Sigmoid colon (tissue), 7 donors: Measurements from ENCODE around the gene MYH9. TPM values are rescaled to one million over a fixed set of nuclear protein-coding genes. Genes with fewer than 3 reads are reported as not detected.

Experiments used
- DNase-seq: peaks from one replicate; pipeline ENCODE4 v3.0.0-alpha.2; 2019
- H3K27ac ChIP-seq, 4 donors: fragments of 200-600 bp; sonication (generic); one replicate each; pipeline ENCODE4 v1.5.1; 2016 to 2019; ENCODE audit warnings: mild to moderate bottlenecking in 1 of 4
- H3K27me3 ChIP-seq, 3 donors: fragments of 200-600 bp; sonication (generic); one replicate each; pipeline ENCODE4 v1.5.1; 2019; ENCODE audit warnings: mild to moderate bottlenecking in 1 of 3
- H3K36me3 ChIP-seq, 4 donors: fragments of 200-600 bp; sonication (generic); one replicate each; pipeline ENCODE4 v1.5.1; 2016 to 2019
- H3K4me1 ChIP-seq, 4 donors: fragments of 200-600 bp; sonication (generic); one replicate each; pipeline ENCODE4 v1.5.1; 2017 to 2019
- H3K4me3 ChIP-seq, 4 donors: fragments of 200-600 bp; sonication (generic); one replicate each; pipeline ENCODE4 v1.5.1; 2017 to 2019; ENCODE audit warnings: mild to moderate bottlenecking in 2 of 4, moderate library complexity in 1 of 4
- H3K9me3 ChIP-seq, 4 donors: fragments of 200-600 bp in 3 of 4; sonication (generic) in 3 of 4; one replicate each; pipeline versions ENCODE4 v1.5.1 to v1.6.1; 2013 to 2019
- EP300 ChIP-seq, 4 donors: sonication (generic); formaldehyde crosslinking; IDR thresholded peaks; one replicate each; pipeline ENCODE4 v1.6.1; 2017; ENCODE audit warnings: antibody characterized with exemption in 4 of 4
- POLR2A ChIP-seq, 2 donors: fragments of 450-650 bp; IDR thresholded peaks; one replicate each; pipeline ENCODE4 v1.6.1; 2016; ENCODE audit warnings: antibody characterized with exemption in 2 of 2, mild to moderate bottlenecking in 2 of 2, moderate library complexity in 2 of 2
- POLR2AphosphoS5 ChIP-seq, 4 donors: sonication (generic); formaldehyde crosslinking; IDR thresholded peaks; one replicate each; pipeline ENCODE4 v1.6.1; 2017; ENCODE audit warnings: antibody characterized with exemption in 4 of 4
- WGBS, 2 donors: extraction: QIAGEN DNeasy Blood & Tissue Kit; methylation state at CpG; one replicate each; pipeline ENCODE4 v1.1.7; 2013; 5-methylcytosine and 5-hydroxymethylcytosine counted together
- intact Hi-C: fragments of 100-400 bp; cut with DNase I; formaldehyde crosslinking; loops from one replicate; pipeline ENCODE4 v1.15.1; 2023
- polyA plus RNA-seq, 3 donors: library from polyadenylated mRNA; stranded (reverse); fragments of 200-250 nt; gene quantifications; one replicate each; pipeline ENCODE4 v1.2.3, GENCODE V29; 2013
- total RNA-seq, 4 donors: library from RNA; depleted of rRNA; stranded (reverse); fragments of >200 nt; gene quantifications; one replicate each; pipeline ENCODE4 v1.1.0, GENCODE V29; 2016
- TF ChIP-seq, protein P1 (sequence below), 4 experiments: fragments of 450-650 bp in 3 of 4; fragments of 200-600 bp in 1 of 4; IDR thresholded peaks; one replicate each; pipeline ENCODE4 v1.5.1; 2016 to 2019; ENCODE audit warnings: antibody characterized with exemption in 4 of 4, mild to moderate bottlenecking in 3 of 4, moderate library complexity in 2 of 4
- donor health status: healthy with polysubstance abuse.
- donor health status: Bipolar disorder and iron deficiency.
- donor health status: healthy.

The MYH9 gene
- total and polyA plus RNA-seq, 7 donors, result 63.7 to 307 (median 182) TPM

DNA sequence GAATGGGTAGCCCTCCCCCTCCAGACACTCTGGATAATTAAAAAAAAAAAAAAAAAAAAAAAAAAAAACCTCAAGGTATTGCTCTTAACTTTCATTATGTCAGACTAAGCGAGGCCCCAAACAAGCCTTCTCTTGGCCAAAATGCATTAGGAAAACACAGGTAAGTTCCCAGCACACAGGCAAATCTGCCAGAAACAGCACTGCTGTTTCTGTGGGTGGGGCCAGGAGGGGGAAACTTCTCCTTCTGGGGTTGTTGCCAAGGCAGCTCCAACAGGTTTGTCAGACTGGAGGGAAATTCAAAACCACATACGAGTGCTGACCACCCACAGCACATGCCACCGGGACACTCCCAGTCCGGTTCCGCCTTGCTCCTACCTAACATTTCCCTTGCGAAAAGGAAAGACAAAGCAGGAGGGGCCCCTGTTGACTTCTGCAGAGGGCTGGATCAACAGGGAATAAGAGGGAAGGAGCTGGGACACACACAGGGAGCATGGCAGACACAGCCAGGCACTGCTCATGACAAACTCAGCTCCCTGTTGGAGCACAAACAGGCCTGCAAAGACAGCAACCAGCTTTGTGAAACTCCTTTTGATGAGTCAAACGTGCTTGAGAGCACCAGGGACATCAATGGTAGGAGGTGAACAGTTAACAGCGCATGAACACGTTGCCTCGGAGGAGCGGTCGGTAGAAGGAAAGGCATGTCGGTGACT lies 55.0 kb downstream of the MYH9 start:
- H3K27ac ChIP-seq, result peak overlapping the region; percentile 96 to 100 (median 99)
- intact Hi-C loops, result no loop called here
- H3K36me3 ChIP-seq, result peaks cover 0 to 30% (median 18%) of the 10 kb centered on the region in 4 donors
- peaks cover 4 to 100% (median 100%) of the 10 kb centered on the region in 4 donors for H3K4me1 ChIP-seq
- H3K27me3 ChIP-seq, result no peaks in the 10 kb centered on the region
- H3K4me3 ChIP-seq, result peak overlapping the region in 1 of 4 donors; percentile 18
- DNase-seq, result no peak
- no peaks in the 10 kb centered on the region for H3K9me3 ChIP-seq
- TF ChIP-seq POLR2A (IDR thresholded peaks at IDR 0.05), result no peak
- peak in 1 of 4 donors; percentile 15 for TF ChIP-seq EP300 (IDR thresholded peaks at IDR 0.05)
- TF ChIP-seq, protein P1, sequence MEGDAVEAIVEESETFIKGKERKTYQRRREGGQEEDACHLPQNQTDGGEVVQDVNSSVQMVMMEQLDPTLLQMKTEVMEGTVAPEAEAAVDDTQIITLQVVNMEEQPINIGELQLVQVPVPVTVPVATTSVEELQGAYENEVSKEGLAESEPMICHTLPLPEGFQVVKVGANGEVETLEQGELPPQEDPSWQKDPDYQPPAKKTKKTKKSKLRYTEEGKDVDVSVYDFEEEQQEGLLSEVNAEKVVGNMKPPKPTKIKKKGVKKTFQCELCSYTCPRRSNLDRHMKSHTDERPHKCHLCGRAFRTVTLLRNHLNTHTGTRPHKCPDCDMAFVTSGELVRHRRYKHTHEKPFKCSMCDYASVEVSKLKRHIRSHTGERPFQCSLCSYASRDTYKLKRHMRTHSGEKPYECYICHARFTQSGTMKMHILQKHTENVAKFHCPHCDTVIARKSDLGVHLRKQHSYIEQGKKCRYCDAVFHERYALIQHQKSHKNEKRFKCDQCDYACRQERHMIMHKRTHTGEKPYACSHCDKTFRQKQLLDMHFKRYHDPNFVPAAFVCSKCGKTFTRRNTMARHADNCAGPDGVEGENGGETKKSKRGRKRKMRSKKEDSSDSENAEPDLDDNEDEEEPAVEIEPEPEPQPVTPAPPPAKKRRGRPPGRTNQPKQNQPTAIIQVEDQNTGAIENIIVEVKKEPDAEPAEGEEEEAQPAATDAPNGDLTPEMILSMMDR (IDR thresholded peaks at IDR 0.05), result no peak
- peak; percentile 50 to 80 (median 62) for TF ChIP-seq POLR2AphosphoS5 (IDR thresholded peaks at IDR 0.05)
- 30 to 35% methylated on average over 13 of the region's 13 CpGs for WGBS, 2 donors

DNA sequence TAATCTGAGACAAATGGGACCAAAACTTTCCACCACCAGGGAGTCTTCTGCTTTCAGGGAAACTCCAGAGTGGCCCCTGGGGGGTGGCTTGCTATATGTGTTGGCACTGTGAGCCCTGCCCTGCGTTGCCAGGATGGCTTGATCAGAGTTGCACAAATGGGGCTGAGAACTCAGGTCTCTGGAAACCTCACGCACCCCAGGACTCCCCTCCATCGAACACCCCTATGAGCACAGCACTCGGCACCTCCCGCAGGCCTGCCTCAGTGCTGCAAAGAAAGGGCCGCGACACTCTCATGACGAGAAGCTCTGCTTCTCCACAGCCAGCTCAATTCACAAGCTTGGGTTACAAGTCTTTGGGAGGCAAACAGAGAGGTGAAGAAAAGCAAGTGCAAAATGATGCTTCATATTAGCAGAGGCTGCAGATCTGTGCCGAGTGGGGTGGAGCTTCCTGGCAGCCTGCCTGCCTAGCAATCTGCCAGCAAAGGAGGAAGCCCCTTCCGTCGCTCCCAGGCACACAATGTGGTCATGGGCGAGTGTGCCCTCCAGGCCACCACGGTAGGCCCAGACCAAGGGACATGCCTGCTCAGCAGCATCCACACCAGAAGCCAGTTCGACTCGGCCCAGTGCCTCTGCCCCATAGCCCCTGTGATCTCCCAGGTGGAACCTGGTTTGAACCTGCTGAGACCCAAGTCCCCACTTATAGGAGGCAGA lies 55.7 kb downstream of the MYH9 start:
- intact Hi-C loops, result no loop called here
- no peak for TF ChIP-seq EP300 (IDR thresholded peaks at IDR 0.05)
- TF ChIP-seq POLR2AphosphoS5 (IDR thresholded peaks at IDR 0.05), result peak; percentile 29 to 60 (median 56)
- Histone ChIP-seq H3K4me1 (peaks cover 4 to 100% (median 100%) of the 10 kb centered on the region in 4 donors), H3K27ac (peak overlapping the region; percentile 96 to 100 (median 99)), H3K9me3 (no peaks in the 10 kb centered on the region), H3K4me3 (peak overlapping the region in 1 of 4 donors; percentile 18), H3K36me3 (peaks cover 0 to 32% (median 18%) of the 10 kb centered on the region in 4 donors), H3K27me3 (no peaks in the 10 kb centered on the region)
- DNase-seq, result peak; percentile 91
- 26 to 39% methylated on average over 15 of the region's 15 CpGs for WGBS, 2 donors

DNA sequence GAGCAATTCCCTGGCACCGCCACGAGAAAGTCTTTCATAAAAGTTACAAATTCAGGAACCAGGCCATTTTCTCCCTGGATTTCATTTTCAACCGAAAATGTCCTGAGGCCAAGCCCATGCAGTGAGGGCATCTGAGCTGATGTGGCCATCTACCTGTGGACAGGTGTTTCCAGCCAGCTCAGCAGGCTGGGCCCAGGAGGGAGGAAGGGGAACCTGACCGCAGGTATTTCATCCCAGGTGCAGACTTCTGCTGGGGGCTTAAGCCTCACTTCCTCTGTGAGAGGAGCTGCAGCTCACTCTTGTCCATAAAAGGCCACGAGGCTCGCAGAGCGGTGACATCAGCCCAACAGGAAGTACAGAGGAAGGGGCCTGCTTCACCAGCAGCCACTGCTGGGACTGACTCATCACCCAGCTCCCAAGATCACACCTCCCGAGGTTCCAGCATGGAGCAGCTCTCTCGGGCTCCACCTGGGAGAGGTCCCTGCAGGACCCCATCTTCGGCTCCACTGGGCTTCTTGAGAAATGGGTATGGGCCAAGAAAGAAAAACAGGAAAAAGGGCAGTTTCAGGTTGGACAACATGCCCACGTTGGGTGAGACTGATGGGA lies 56.4 kb downstream of the MYH9 start:
- Histone ChIP-seq H3K36me3 (peaks cover 3 to 32% (median 20%) of the 10 kb centered on the region in 4 donors), H3K4me1 (peaks cover 4 to 100% (median 100%) of the 10 kb centered on the region in 4 donors), H3K27me3 (no peaks in the 10 kb centered on the region), H3K9me3 (no peaks in the 10 kb centered on the region), H3K27ac (peak overlapping the region; percentile 96 to 100 (median 99)), H3K4me3 (peak overlapping the region in 1 of 4 donors; percentile 32)
- WGBS, 2 donors, result 16 to 36% methylated on average over 11 of the region's 11 CpGs
- DNase-seq, result peak; percentile 96
- intact Hi-C loops, result no loop called here
- TF ChIP-seq, protein P1 (IDR thresholded peaks at IDR 0.05), result no peak
- TF ChIP-seq POLR2A (IDR thresholded peaks at IDR 0.05), result peak; percentile 46 to 77
- peak; percentile 80 to 91 (median 88) for TF ChIP-seq POLR2AphosphoS5 (IDR thresholded peaks at IDR 0.05)
- TF ChIP-seq EP300 (IDR thresholded peaks at IDR 0.05), result peak in 2 of 4 donors; percentile 70 to 89

DNA sequence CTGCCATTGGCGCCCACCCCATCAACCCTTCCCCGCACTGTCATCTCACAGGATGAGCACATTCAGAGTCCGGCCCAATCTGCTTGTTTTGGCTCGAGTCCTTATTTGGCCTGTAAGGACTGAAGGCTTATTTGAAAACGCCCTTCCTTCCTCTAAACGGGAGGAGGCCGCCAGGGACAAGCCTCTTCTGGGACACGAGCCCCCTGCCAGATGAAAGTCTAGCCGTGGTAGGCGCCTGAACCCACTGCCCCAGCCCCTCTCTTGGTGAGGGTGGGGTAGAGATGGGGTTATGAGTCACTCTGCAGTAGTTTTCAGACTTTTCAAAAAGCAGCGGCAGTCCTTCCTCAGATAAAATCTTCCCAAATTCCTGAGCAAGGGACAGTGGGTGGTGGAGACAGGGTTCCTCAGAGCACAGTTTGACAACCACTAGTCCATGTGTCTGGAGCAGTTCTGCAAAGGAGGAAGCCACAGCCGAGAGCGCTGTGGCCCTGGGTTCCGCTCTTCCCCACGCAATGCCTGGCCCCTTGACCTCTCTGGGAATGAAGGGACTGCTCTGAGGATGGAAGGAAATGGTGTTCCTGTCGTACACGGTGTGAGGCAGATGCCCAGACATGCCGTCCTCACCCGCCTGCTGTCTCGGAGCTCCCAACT lies 57.0 kb downstream of the MYH9 start:
- peak overlapping the region; percentile 96 to 100 (median 99) for H3K27ac ChIP-seq
- H3K27me3 ChIP-seq, result no peaks in the 10 kb centered on the region
- peaks cover 4 to 100% (median 100%) of the 10 kb centered on the region in 4 donors for H3K4me1 ChIP-seq
- TF ChIP-seq POLR2A (IDR thresholded peaks at IDR 0.05) (peak in 1 of 2 donors; percentile 6), EP300 (IDR thresholded peaks at IDR 0.05) (no peak), POLR2AphosphoS5 (IDR thresholded peaks at IDR 0.05) (peak in 2 of 4 donors; percentile 9 to 42)
- TF ChIP-seq, protein P1 (IDR thresholded peaks at IDR 0.05), result no peak
- H3K4me3 ChIP-seq, result peak overlapping the region in 2 of 4 donors; percentile 11 to 32
- H3K36me3 ChIP-seq, result peaks cover 9 to 34% (median 24%) of the 10 kb centered on the region in 4 donors
- WGBS, 2 donors, result 35 to 61% methylated on average over 20 of the region's 20 CpGs
- intact Hi-C loops, result no loop called here
- DNase-seq, result no peak
- no peaks in the 10 kb centered on the region for H3K9me3 ChIP-seq
